ENCODE measurements around the gene FARS2. TPM values are rescaled to one million over a fixed set of nuclear protein-coding genes. Genes with fewer than 3 reads are reported as not detected.
A peak's percentile ranks its signal among the peaks of the same experiment; 100 is the strongest.

FARS2 gene
- total and polyA plus RNA-seq, 9 of the 15 experiments (the other 6 are each of a cell fraction or from before 2014, with no cell fraction given): 16.5 to 62.2 (median 27.0) TPM

DNA sequence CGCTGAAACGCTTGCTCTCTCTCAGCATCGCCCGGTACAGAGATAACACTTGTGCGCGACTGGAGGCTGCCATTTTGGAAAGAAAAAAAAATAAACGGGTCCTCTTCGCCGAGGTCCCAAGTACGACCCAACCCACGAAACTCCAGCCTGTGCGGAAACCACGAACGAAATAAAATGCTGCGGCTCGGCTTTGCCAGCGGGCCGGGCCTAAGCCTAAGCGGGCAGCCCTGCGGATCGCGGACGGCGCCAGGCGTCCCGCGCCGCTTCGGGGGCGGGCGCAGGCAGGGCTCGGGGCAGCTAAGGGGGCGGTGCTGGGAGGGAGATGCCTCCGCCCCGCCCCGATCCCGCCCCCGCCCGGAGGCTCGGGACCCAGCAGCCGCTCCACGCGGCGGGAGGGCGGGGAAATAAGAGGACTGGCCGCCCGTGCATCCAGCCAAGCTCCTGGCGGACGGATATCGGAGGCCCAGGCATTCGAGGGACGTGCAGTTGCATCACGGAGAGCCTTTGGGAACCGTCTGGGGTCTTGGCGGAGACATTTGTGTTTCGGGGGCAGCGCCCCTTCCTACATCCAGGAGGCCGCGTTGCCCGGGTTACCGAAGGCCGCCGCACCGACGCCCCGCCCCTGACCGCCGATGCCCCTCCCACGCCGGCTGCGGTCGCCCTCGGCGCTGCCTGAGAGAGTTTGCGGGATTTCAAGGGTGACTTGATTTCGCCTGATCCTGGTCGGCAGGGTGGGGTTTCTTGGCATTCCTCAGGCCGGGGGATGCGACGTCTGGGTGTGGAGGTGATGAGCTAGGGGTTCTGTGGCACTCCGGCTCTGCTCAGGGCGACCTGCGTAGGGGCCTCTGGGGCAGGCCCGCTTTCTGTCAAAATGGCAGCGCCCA lies at the start of gene FARS2, which contains the start of gene LYRM4 (continued):
- TF ChIP-seq TFAP4 (CRISPR knock-in tag; IDR thresholded peaks at IDR 0.05; ENCODE audit: borderline replicate concordance): peak; percentile 82
- TF ChIP-seq MYC (IDR thresholded peaks at IDR 0.05; ENCODE audit: low read depth, low read length): peak; percentile 75
- no peak for TF ChIP-seq MYC (CRISPR knock-in tag; IDR thresholded peaks at IDR 0.05; ENCODE audit: borderline replicate concordance, low read depth)
- TF ChIP-seq RB1 (IDR thresholded peaks at IDR 0.05; ENCODE audit: low read depth): peak; percentile 91
- TF ChIP-seq ZFP91 (CRISPR knock-in tag; IDR thresholded peaks at IDR 0.05): no peak
- TF ChIP-seq, protein P1, sequence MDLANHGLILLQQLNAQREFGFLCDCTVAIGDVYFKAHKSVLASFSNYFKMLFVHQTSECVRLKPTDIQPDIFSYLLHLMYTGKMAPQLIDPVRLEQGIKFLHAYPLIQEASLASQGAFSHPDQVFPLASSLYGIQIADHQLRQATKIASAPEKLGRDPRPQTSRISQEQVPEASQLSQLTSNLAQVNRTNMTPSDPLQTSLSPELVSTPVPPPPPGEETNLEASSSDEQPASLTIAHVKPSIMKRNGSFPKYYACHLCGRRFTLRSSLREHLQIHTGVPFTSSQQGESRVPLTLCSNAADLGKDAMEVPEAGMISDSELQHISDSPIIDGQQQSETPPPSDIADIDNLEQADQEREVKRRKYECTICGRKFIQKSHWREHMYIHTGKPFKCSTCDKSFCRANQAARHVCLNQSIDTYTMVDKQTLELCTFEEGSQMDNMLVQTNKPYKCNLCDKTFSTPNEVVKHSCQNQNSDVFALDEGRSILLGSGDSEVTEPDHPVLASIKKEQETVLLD (IDR thresholded peaks at IDR 0.05): peak; percentile 58
- TF ChIP-seq BMI1 (IDR thresholded peaks at IDR 0.05; ENCODE audit: low read length): peak; percentile 73; the same call in 1 of the 2 replicates
- TF ChIP-seq MTA2 (IDR thresholded peaks at IDR 0.05; ENCODE audit: low read depth): no peak
- TF ChIP-seq FOS (IDR thresholded peaks at IDR 0.05; ENCODE audit: extremely low read depth, insufficient read length): no peak
- 0 out of 2 replicates have a peak, but pooled peaks have one; percentile 60 for TF ChIP-seq ZBTB26 (CRISPR knock-in tag; IDR thresholded peaks at IDR 0.05)
- TF ChIP-seq XRCC4 (IDR thresholded peaks at IDR 0.05; ENCODE audit: extremely low read depth, insufficient read depth, insufficient read length): no peak
- no peak for TF ChIP-seq ZNF699 (CRISPR knock-in tag; IDR thresholded peaks at IDR 0.05; ENCODE audit: insufficient replicate concordance)
- 0 out of 2 replicates have a peak, but pooled peaks have one; percentile 24 for TF ChIP-seq ETV1 (tag; conservative IDR thresholded peaks at IDR 0.05; ENCODE audit: low read depth)
- no peak; the same call in 1 of the 2 replicates for TF ChIP-seq ETV5 (CRISPR knock-in tag; IDR thresholded peaks at IDR 0.05; ENCODE audit: low read depth)
- peak; percentile 75 for TF ChIP-seq MAX (CRISPR knock-in tag; IDR thresholded peaks at IDR 0.05)
- TF ChIP-seq MBD2 (IDR thresholded peaks at IDR 0.05; ENCODE audit: borderline replicate concordance, low read depth): peak; percentile 20
- peak; percentile 73; the same call in 1 of the 2 replicates for TF ChIP-seq SIN3B (IDR thresholded peaks at IDR 0.05; ENCODE audit: low read depth)
- TF ChIP-seq NR4A1 (CRISPR knock-in tag; IDR thresholded peaks at IDR 0.05): 0 out of 2 replicates have a peak, but pooled peaks have one; percentile 4
- TF ChIP-seq NR4A1 (tag; IDR thresholded peaks at IDR 0.05): no peak
- 0 out of 4 replicates have a peak, but pooled peaks of 1 of the 2 experiments have one; percentile 23 for TF ChIP-seq NONO (IDR thresholded peaks at IDR 0.05; ENCODE audit: low read depth in 2 of 2, low read length in 1 of 2)
